Endothelial cell of umbilical vein (primary cell): ENCODE results near the gene NTN1.

Experiments
- CTCF ChIP-seq, 2 donors: IDR thresholded peaks; 1 replicate in 1 of 2; 2 replicates in 1 of 2; pipeline ENCODE4 v1.5.1; 2011; ENCODE audit warnings: low read length in 2 of 2, mild to moderate bottlenecking in 2 of 2, moderate library complexity in 2 of 2, control low read depth in 1 of 2, inconsistent platforms in 1 of 2, low read depth in 1 of 2; ENCODE audit not compliant: insufficient read depth in 1 of 2; ENCODE audit errors: extremely low read depth in 1 of 2
- EZH2 ChIP-seq: IDR thresholded peaks from 2 replicates; pipeline ENCODE4 v1.6.1; 2012; ENCODE audit warnings: borderline replicate concordance, low read depth, mild to moderate bottlenecking, moderate library complexity, low read length, inconsistent platforms; ENCODE audit not compliant: severe bottlenecking
- FOS ChIP-seq: IDR thresholded peaks from 2 replicates; pipeline ENCODE4 v1.6.1; 2011; ENCODE audit warnings: mild to moderate bottlenecking, low read length, moderate library complexity, borderline replicate concordance; ENCODE audit not compliant: insufficient read depth
- GATA2 ChIP-seq: IDR thresholded peaks from 2 replicates; pipeline ENCODE4 v1.7.0; 2011; ENCODE audit warnings: low read depth, mild to moderate bottlenecking, moderate library complexity, mixed read lengths, low read length; ENCODE audit not compliant: insufficient read length, insufficient read depth
- JUN ChIP-seq: IDR thresholded peaks from 2 replicates; pipeline ENCODE4 v1.6.1; 2011; ENCODE audit warnings: borderline replicate concordance, low read depth; ENCODE audit not compliant: insufficient read length, insufficient read depth
- MAX ChIP-seq: IDR thresholded peaks from 2 replicates; pipeline ENCODE4 v1.6.1; 2011; ENCODE audit not compliant: insufficient read depth, insufficient read length
- MYC ChIP-seq: IDR thresholded peaks from one replicate; pipeline ENCODE4 v1.6.1; 2011; ENCODE audit warnings: mild to moderate bottlenecking, low read depth, low read length
- POLR2A ChIP-seq: IDR thresholded peaks from 2 replicates; pipeline ENCODE4 v1.6.1; 2012; ENCODE audit warnings: low read depth, mild to moderate bottlenecking, control low read depth, low read length
- POLR2AphosphoS5 ChIP-seq: IDR thresholded peaks from 2 replicates; pipeline ENCODE4 v1.6.1; 2012; ENCODE audit warnings: low read depth, mild to moderate bottlenecking, control low read depth, low read length, moderate library complexity; ENCODE audit not compliant: insufficient read depth

DNA sequence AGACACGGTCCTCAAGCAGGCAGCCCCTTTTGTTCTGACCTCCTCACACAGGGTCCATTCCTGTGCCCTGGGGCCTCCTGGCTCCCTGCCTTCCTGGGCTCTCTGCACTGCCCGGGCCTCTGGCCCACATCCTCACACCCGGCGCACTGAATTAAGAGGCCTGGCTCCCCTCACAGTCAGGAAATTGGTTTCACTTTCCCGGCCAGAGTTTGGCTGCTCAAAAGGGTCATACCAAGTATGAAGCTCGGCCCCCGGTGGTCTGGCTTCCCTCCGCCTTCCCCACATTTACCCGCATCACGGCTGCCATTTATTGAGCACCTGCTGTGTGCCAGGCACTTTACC is 220.0 kb downstream of the NTN1 start:
- TF ChIP-seq CTCF (IDR thresholded peaks at IDR 0.05; ENCODE audit: extremely low read depth in 1 of 2, insufficient read depth in 1 of 2, low read depth in 1 of 2, low read length in 2 of 2) (no peak), EZH2 (no peak), POLR2A (no peak), POLR2AphosphoS5 (no peak), MYC (no peak), JUN (no peak), MAX (no peak), GATA2 (no peak), FOS (no peak)
